Measurements from ENCODE around the gene POLD1. TPM values are rescaled to one million over a fixed set of nuclear protein-coding genes. Genes with fewer than 3 reads are reported as not detected.
"Not testable (repeated sequence)": the region's sequence is repeated elsewhere in the genome, so short reads cannot be mapped to it uniquely, and the experiment has no call there.

POLD1 gene
- total and polyA plus RNA-seq, 4 donors = 5.4 to 27.7 (median 20.1) TPM

- Histone ChIP-seq H3K27ac (ENCODE audit: low read depth in 1 of 2, low read length in 2 of 2) (no peak overlapping the region), H3K27me3 (ENCODE audit: control insufficient read depth in 1 of 2, insufficient read depth in 2 of 2, low read length in 1 of 2) (no peaks in the 10 kb centered on the region), H3K4me3 (ENCODE audit: low read length in 2 of 2) (no peak overlapping the region), H3K36me3 (ENCODE audit: control insufficient read depth in 1 of 2, insufficient read depth in 2 of 2, low read length in 1 of 2) (no peaks in the 10 kb centered on the region), H3K9me3 (ENCODE audit: control insufficient read depth, low read length) (no peaks in the 10 kb centered on the region), H3K4me1 (ENCODE audit: control insufficient read depth in 1 of 2, insufficient read depth in 2 of 2, low read length in 2 of 2) (no peaks in the 10 kb centered on the region)
- DNase-seq (no peak), ATAC-seq (ENCODE audit: low FRiP score) (no peak)
- WGBS, 2 donors = 30 to 36% methylated on average over 12 of the region's 12 CpGs
- intact Hi-C loops (cut with DNase I) = no loop called here
Observed at GRCh38 chr19:50434525-50434924, 50.4 kb downstream of the POLD1 start.

- no peaks in the 10 kb centered on the region for H3K4me1 ChIP-seq (ENCODE audit: control insufficient read depth in 1 of 2, insufficient read depth in 2 of 2, low read length in 2 of 2)
- intact Hi-C loops (cut with DNase I) = no loop called here
- H3K4me3 ChIP-seq (ENCODE audit: low read length in 2 of 2) = no peak overlapping the region
- no peaks in the 10 kb centered on the region for H3K36me3 ChIP-seq (ENCODE audit: control insufficient read depth in 1 of 2, insufficient read depth in 2 of 2, low read length in 1 of 2)
- no peak for ATAC-seq (ENCODE audit: low FRiP score)
- no peak overlapping the region for H3K27ac ChIP-seq (ENCODE audit: low read depth in 1 of 2, low read length in 2 of 2)
- DNase-seq = no peak
- WGBS, 2 donors = 80 to 81% methylated on average over 17 of the region's 17 CpGs
- no peaks in the 10 kb centered on the region for H3K9me3 ChIP-seq (ENCODE audit: control insufficient read depth, low read length)
- H3K27me3 ChIP-seq (ENCODE audit: control insufficient read depth in 1 of 2, insufficient read depth in 2 of 2, low read length in 1 of 2) = no peaks in the 10 kb centered on the region
Observed at GRCh38 chr19:50435221-50435620, 51.1 kb downstream of the POLD1 start.

GRCh38 chr19:50435627-50436026, 51.5 kb downstream of the POLD1 start:
- H3K27me3 ChIP-seq (ENCODE audit: control insufficient read depth in 1 of 2, insufficient read depth in 2 of 2, low read length in 1 of 2) = no peaks in the 10 kb centered on the region
- no peaks in the 10 kb centered on the region for H3K4me1 ChIP-seq (ENCODE audit: control insufficient read depth in 1 of 2, insufficient read depth in 2 of 2, low read length in 2 of 2)
- H3K4me3 ChIP-seq (ENCODE audit: low read length in 2 of 2) = no peak overlapping the region
- 75 to 76% methylated on average over 12 of the region's 12 CpGs for WGBS, 2 donors
- no peak for DNase-seq
- H3K27ac ChIP-seq (ENCODE audit: low read depth in 1 of 2, low read length in 2 of 2) = no peak overlapping the region
- H3K9me3 ChIP-seq (ENCODE audit: control insufficient read depth, low read length) = no peaks in the 10 kb centered on the region
- intact Hi-C loops (cut with DNase I) = no loop called here
- no peak for ATAC-seq (ENCODE audit: low FRiP score)
- H3K36me3 ChIP-seq (ENCODE audit: control insufficient read depth in 1 of 2, insufficient read depth in 2 of 2, low read length in 1 of 2) = no peaks in the 10 kb centered on the region

GRCh38 chr19:50437862-50438449, 53.8 kb downstream of the POLD1 start:
- no peaks in the 10 kb centered on the region for H3K36me3 ChIP-seq (ENCODE audit: control insufficient read depth in 1 of 2, insufficient read depth in 2 of 2, low read length in 1 of 2)
- whole genome bisulfite sequencing, 2 donors = 90% methylated on average over 5 of the region's 5 CpGs
- no peak for DNase-seq
- intact Hi-C loops (cut with DNase I) = no loop called here
- no peaks in the 10 kb centered on the region for H3K4me1 ChIP-seq (ENCODE audit: control insufficient read depth in 1 of 2, insufficient read depth in 2 of 2, low read length in 2 of 2)
- no peak overlapping the region for H3K4me3 ChIP-seq (ENCODE audit: low read length in 2 of 2)
- ATAC-seq (ENCODE audit: low FRiP score) = no peak
- no peaks in the 10 kb centered on the region for H3K9me3 ChIP-seq (ENCODE audit: control insufficient read depth, low read length)
- H3K27me3 ChIP-seq (ENCODE audit: control insufficient read depth in 1 of 2, insufficient read depth in 2 of 2, low read length in 1 of 2) = no peaks in the 10 kb centered on the region
- no peak overlapping the region for H3K27ac ChIP-seq (ENCODE audit: low read depth in 1 of 2, low read length in 2 of 2)

- 55 to 57% methylated on average over 2 of the region's 2 CpGs for WGBS, 2 donors
- intact Hi-C loops (cut with DNase I); H3K27ac ChIP-seq (ENCODE audit: low read depth in 1 of 2, low read length in 2 of 2); H3K4me1 ChIP-seq (ENCODE audit: control insufficient read depth in 1 of 2, insufficient read depth in 2 of 2, low read length in 2 of 2); H3K9me3 ChIP-seq (ENCODE audit: control insufficient read depth, low read length); DNase-seq; H3K4me3 ChIP-seq (ENCODE audit: low read length in 2 of 2); H3K36me3 ChIP-seq (ENCODE audit: control insufficient read depth in 1 of 2, insufficient read depth in 2 of 2, low read length in 1 of 2); ATAC-seq (ENCODE audit: low FRiP score); H3K27me3 ChIP-seq (ENCODE audit: control insufficient read depth in 1 of 2, insufficient read depth in 2 of 2, low read length in 1 of 2): not testable (repeated sequence)
Observed at GRCh38 chr19:50439130-50439529, 55.0 kb downstream of the POLD1 start.

GRCh38 chr19:50444059-50444458, 59.9 kb downstream of the POLD1 start:
- intact Hi-C loops (cut with DNase I) = no loop called here
- H3K4me3 ChIP-seq (ENCODE audit: low read length in 2 of 2) = no peak overlapping the region

GRCh38 chr19:50447053-50447452, 62.9 kb downstream of the POLD1 start:
- Histone ChIP-seq H3K27me3 (ENCODE audit: control insufficient read depth in 1 of 2, insufficient read depth in 2 of 2, low read length in 1 of 2) (no peaks in the 10 kb centered on the region), H3K9me3 (ENCODE audit: control insufficient read depth, low read length) (peaks cover 3% of the 10 kb centered on the region), H3K36me3 (ENCODE audit: control insufficient read depth in 1 of 2, insufficient read depth in 2 of 2, low read length in 1 of 2) (no peaks in the 10 kb centered on the region), H3K4me1 (ENCODE audit: control insufficient read depth in 1 of 2, insufficient read depth in 2 of 2, low read length in 2 of 2) (no peaks in the 10 kb centered on the region), H3K27ac (ENCODE audit: low read depth in 1 of 2, low read length in 2 of 2) (no peak overlapping the region), H3K4me3 (ENCODE audit: low read length in 2 of 2) (no peak overlapping the region)
- 76 to 79% methylated on average over 5 of the region's 5 CpGs for WGBS, 2 donors
- intact Hi-C loops (cut with DNase I) = no loop called here
- ATAC-seq (ENCODE audit: low FRiP score) = no peak
- no peak for DNase-seq

More at GRCh38 chr19:50444059-50444458, 59.9 kb downstream of the POLD1 start:
- Histone ChIP-seq H3K4me1 (ENCODE audit: control insufficient read depth in 1 of 2, insufficient read depth in 2 of 2, low read length in 2 of 2) (no peaks in the 10 kb centered on the region), H3K27me3 (ENCODE audit: control insufficient read depth in 1 of 2, insufficient read depth in 2 of 2, low read length in 1 of 2) (no peaks in the 10 kb centered on the region), H3K9me3 (ENCODE audit: control insufficient read depth, low read length) (peaks cover 3% of the 10 kb centered on the region), H3K36me3 (ENCODE audit: control insufficient read depth in 1 of 2, insufficient read depth in 2 of 2, low read length in 1 of 2) (no peaks in the 10 kb centered on the region), H3K27ac (ENCODE audit: low read depth in 1 of 2, low read length in 2 of 2) (no peak overlapping the region)
- 67 to 83% methylated on average over 1 of the region's 1 CpG for WGBS, 2 donors
- no peak for ATAC-seq (ENCODE audit: low FRiP score)
- DNase-seq = no peak

- Histone ChIP-seq H3K36me3 (ENCODE audit: control insufficient read depth in 1 of 2, insufficient read depth in 2 of 2, low read length in 1 of 2) (no peaks in the 10 kb centered on the region), H3K27ac (ENCODE audit: low read depth in 1 of 2, low read length in 2 of 2) (no peak overlapping the region), H3K4me3 (ENCODE audit: low read length in 2 of 2) (no peak overlapping the region), H3K4me1 (ENCODE audit: control insufficient read depth in 1 of 2, insufficient read depth in 2 of 2, low read length in 2 of 2) (no peaks in the 10 kb centered on the region), H3K9me3 (ENCODE audit: control insufficient read depth, low read length) (peaks cover 3% of the 10 kb centered on the region), H3K27me3 (ENCODE audit: control insufficient read depth in 1 of 2, insufficient read depth in 2 of 2, low read length in 1 of 2) (no peaks in the 10 kb centered on the region)
- ATAC-seq (ENCODE audit: low FRiP score) (no peak), DNase-seq (no peak)
- 95 to 96% methylated on average over 10 of the region's 10 CpGs for WGBS, 2 donors
- intact Hi-C loops (cut with DNase I) = no loop called here
Observed at GRCh38 chr19:50447750-50448149, 63.6 kb downstream of the POLD1 start.

- H3K36me3 ChIP-seq (ENCODE audit: control insufficient read depth in 1 of 2, insufficient read depth in 2 of 2, low read length in 1 of 2) = no peaks in the 10 kb centered on the region
- H3K4me3 ChIP-seq (ENCODE audit: low read length in 2 of 2) = no peak overlapping the region
- 82% methylated on average over 14 of the region's 14 CpGs for WGBS, 2 donors
- H3K27ac ChIP-seq (ENCODE audit: low read depth in 1 of 2, low read length in 2 of 2) = no peak overlapping the region
- H3K9me3 ChIP-seq (ENCODE audit: control insufficient read depth, low read length) = peaks cover 3% of the 10 kb centered on the region
- no peak for ATAC-seq (ENCODE audit: low FRiP score)
- H3K27me3 ChIP-seq (ENCODE audit: control insufficient read depth in 1 of 2, insufficient read depth in 2 of 2, low read length in 1 of 2) = no peaks in the 10 kb centered on the region
- intact Hi-C loops (cut with DNase I) = no loop called here
- no peaks in the 10 kb centered on the region for H3K4me1 ChIP-seq (ENCODE audit: control insufficient read depth in 1 of 2, insufficient read depth in 2 of 2, low read length in 2 of 2)
- DNase-seq = no peak
Observed at GRCh38 chr19:50449236-50449899, 65.2 kb downstream of the POLD1 start.

Data from aorta (tissue), 5 donors.